ACC112 (cell line): ENCODE results near the gene FAM181A.

Source experiments
- H2AFZ ChIP-seq: fragments of 200-600 bp; sonication (generic); one replicate; pipeline ENCODE4 v1.6.0; 2017; ENCODE audit warnings: antibody characterized with exemption, low read length; ENCODE audit not compliant: unreplicated experiment
- H3K27ac ChIP-seq: fragments of 200-600 bp; sonication (generic); 2 replicates; pipeline ENCODE4 v1.5.1; 2014; ENCODE audit warnings: low read depth, mild to moderate bottlenecking, antibody characterized with exemption, low read length, moderate library complexity
- H3K27me3 ChIP-seq: fragments of 200-600 bp; sonication (generic); 2 replicates; pipeline ENCODE4 v1.6.1; 2014; ENCODE audit warnings: mild to moderate bottlenecking, antibody characterized with exemption, low read length, moderate library complexity, mixed read lengths; ENCODE audit not compliant: insufficient read depth
- H3K36me3 ChIP-seq: fragments of 200-600 bp; sonication (generic); 2 replicates; pipeline ENCODE4 v1.6.1; 2016; ENCODE audit warnings: mild to moderate bottlenecking, antibody characterized with exemption, low read length, moderate library complexity, mixed read lengths; ENCODE audit not compliant: insufficient read depth
- H3K4me1 ChIP-seq: fragments of 200-600 bp; sonication (generic); one replicate; pipeline ENCODE4 v1.6.1; 2016; ENCODE audit warnings: low read length, mixed read lengths; ENCODE audit not compliant: insufficient read depth, unreplicated experiment, control insufficient read depth
- H3K4me3 ChIP-seq: fragments of 200-600 bp; sonication (generic); 2 replicates; pipeline ENCODE4 v1.5.1; 2014; ENCODE audit warnings: mild to moderate bottlenecking, low read depth, low read length
- H3K79me2 ChIP-seq: fragments of 200-600 bp; sonication (generic); one replicate; pipeline ENCODE4 v1.6.0; 2016; ENCODE audit warnings: low read length; ENCODE audit not compliant: control insufficient read depth, unreplicated experiment, insufficient read depth

Gene FAM181A

GRCh38 chr14:93941293-93941910 is 14.3 kb downstream of the FAM181A start:
- Histone ChIP-seq H3K27me3 (peaks cover 29% of the 10 kb centered on the region), H3K4me3 (no peak overlapping the region), H2AFZ (no peak overlapping the region), H3K36me3 (no peaks in the 10 kb centered on the region), H3K79me2 (no peaks in the 10 kb centered on the region), H3K4me1 (peaks cover 12% of the 10 kb centered on the region), H3K27ac (no peak overlapping the region)

GRCh38 chr14:93943052-93943451 is 15.9 kb downstream of the FAM181A start:
- peaks cover 13% of the 10 kb centered on the region for H3K27me3 ChIP-seq
- no peaks in the 10 kb centered on the region for H3K36me3 ChIP-seq
- H3K4me1 ChIP-seq: peaks cover 18% of the 10 kb centered on the region
- H3K4me3 ChIP-seq: no peak overlapping the region
- H3K79me2 ChIP-seq: no peaks in the 10 kb centered on the region
- no peak overlapping the region for H2AFZ ChIP-seq
- H3K27ac ChIP-seq: no peak overlapping the region

GRCh38 chr14:93943930-93944329 is 16.8 kb downstream of the FAM181A start:
- H3K79me2 ChIP-seq: no peaks in the 10 kb centered on the region
- peaks cover 5% of the 10 kb centered on the region for H3K27me3 ChIP-seq
- H3K4me1 ChIP-seq: peaks cover 18% of the 10 kb centered on the region
- H2AFZ ChIP-seq: no peak overlapping the region
- H3K27ac ChIP-seq: no peak overlapping the region
- no peaks in the 10 kb centered on the region for H3K36me3 ChIP-seq
- no peak overlapping the region for H3K4me3 ChIP-seq

- Histone ChIP-seq H3K4me1 (peaks cover 18% of the 10 kb centered on the region), H3K79me2 (no peaks in the 10 kb centered on the region), H3K27me3 (no peaks in the 10 kb centered on the region), H2AFZ (no peak overlapping the region), H3K36me3 (no peaks in the 10 kb centered on the region), H3K27ac (no peak overlapping the region), H3K4me3 (no peak overlapping the region)
Measured at GRCh38 chr14:93944348-93945069, 17.4 kb downstream of the FAM181A start.

GRCh38 chr14:93945070-93945399 is 17.9 kb downstream of the FAM181A start:
- H2AFZ ChIP-seq: no peak overlapping the region
- peaks cover 18% of the 10 kb centered on the region for H3K4me1 ChIP-seq
- H3K79me2 ChIP-seq: no peaks in the 10 kb centered on the region
- no peaks in the 10 kb centered on the region for H3K36me3 ChIP-seq
- no peaks in the 10 kb centered on the region for H3K27me3 ChIP-seq
- H3K4me3 ChIP-seq: no peak overlapping the region
- H3K27ac ChIP-seq: no peak overlapping the region

GRCh38 chr14:93946104-93946503 is 19.0 kb downstream of the FAM181A start:
- H3K79me2 ChIP-seq: no peaks in the 10 kb centered on the region
- no peaks in the 10 kb centered on the region for H3K36me3 ChIP-seq
- no peak overlapping the region for H3K27ac ChIP-seq
- H3K4me3 ChIP-seq: no peak overlapping the region
- H3K4me1 ChIP-seq: peaks cover 20% of the 10 kb centered on the region
- H2AFZ ChIP-seq: no peak overlapping the region
- no peaks in the 10 kb centered on the region for H3K27me3 ChIP-seq

- peaks cover 21% of the 10 kb centered on the region for H3K4me1 ChIP-seq
- H3K36me3 ChIP-seq: no peaks in the 10 kb centered on the region
- no peaks in the 10 kb centered on the region for H3K79me2 ChIP-seq
- H3K27ac ChIP-seq: no peak overlapping the region
- no peak overlapping the region for H3K4me3 ChIP-seq
- H2AFZ ChIP-seq: no peak overlapping the region
- no peaks in the 10 kb centered on the region for H3K27me3 ChIP-seq
Measured at GRCh38 chr14:93946541-93947090, 19.5 kb downstream of the FAM181A start.

- Histone ChIP-seq H3K27ac (no peak overlapping the region), H3K79me2 (no peaks in the 10 kb centered on the region), H3K4me1 (peaks cover 24% of the 10 kb centered on the region), H3K36me3 (no peaks in the 10 kb centered on the region), H3K27me3 (no peaks in the 10 kb centered on the region), H2AFZ (no peak overlapping the region), H3K4me3 (no peak overlapping the region)
Measured at GRCh38 chr14:93947282-93947681, 20.1 kb downstream of the FAM181A start.

GRCh38 chr14:93949511-93950075 is 22.4 kb downstream of the FAM181A start:
- H2AFZ ChIP-seq: no peak overlapping the region
- H3K27me3 ChIP-seq: no peaks in the 10 kb centered on the region
- no peak overlapping the region for H3K4me3 ChIP-seq
- H3K27ac ChIP-seq: no peak overlapping the region
- no peaks in the 10 kb centered on the region for H3K79me2 ChIP-seq
- H3K36me3 ChIP-seq: no peaks in the 10 kb centered on the region
- H3K4me1 ChIP-seq: peaks cover 24% of the 10 kb centered on the region

- no peaks in the 10 kb centered on the region for H3K79me2 ChIP-seq
Measured at GRCh38 chr14:93950948-93951634, 23.9 kb downstream of the FAM181A start.

More at GRCh38 chr14:93950948-93951634, 23.9 kb downstream of the FAM181A start:
- H3K36me3 ChIP-seq: no peaks in the 10 kb centered on the region
- H3K4me1 ChIP-seq: peaks cover 18% of the 10 kb centered on the region
- H3K4me3 ChIP-seq: no peak overlapping the region
- no peaks in the 10 kb centered on the region for H3K27me3 ChIP-seq
- no peak overlapping the region for H2AFZ ChIP-seq
- no peak overlapping the region for H3K27ac ChIP-seq
